Islet precursor cell (in vitro differentiated cells): ENCODE measurements around the gene TRIM16.
"Not testable (repeated sequence)": the region's sequence is repeated elsewhere in the genome, so short reads cannot be mapped to it uniquely, and the experiment has no call there.

Experiments used
- DNase-seq: peaks from one replicate; pipeline ENCODE4 v3.0.0-alpha.2; 2018

TRIM16 gene

GRCh38 chr17:15613111-15613510 lies 71.0 kb downstream of the TRIM16 start:
- DNase-seq = not testable (repeated sequence)

GRCh38 chr17:15592960-15593359 lies 91.2 kb downstream of the TRIM16 start:
- DNase-seq = not testable (repeated sequence)

- DNase-seq = not testable (repeated sequence)
Observed at GRCh38 chr17:15591986-15592385, 92.1 kb downstream of the TRIM16 start.

- DNase-seq = not testable (repeated sequence)
Observed at GRCh38 chr17:15590844-15591243, 93.3 kb downstream of the TRIM16 start.

GRCh38 chr17:15589544-15590536 lies 94.3 kb downstream of the TRIM16 start:
- not testable (repeated sequence) for DNase-seq

GRCh38 chr17:15588017-15588416 lies 96.1 kb downstream of the TRIM16 start:
- not testable (repeated sequence) for DNase-seq

- DNase-seq = not testable (repeated sequence)
Observed at GRCh38 chr17:15583313-15583712, 100.8 kb downstream of the TRIM16 start.

GRCh38 chr17:15581462-15581861 lies 102.6 kb downstream of the TRIM16 start:
- not testable (repeated sequence) for DNase-seq
